Renal cortex interstitium (tissue), 15 donors: Measurements from ENCODE around the gene OSMR. TPM values are rescaled to one million over a fixed set of nuclear protein-coding genes. Genes with fewer than 3 reads are reported as not detected.

ENCODE experiments used
- DNase-seq, 11 donors: peaks; one replicate each; pipeline ENCODE4 v3.0.0-alpha.2; 2013; ENCODE audit warnings: low read depth in 9 of 11, low spot score in 4 of 11; ENCODE audit errors: extremely low read depth in 1 of 11
- long read RNA-seq, 16 experiments: transcript quantifications; one replicate each; lab custom pipeline, GENCODE V29; 2026
- polyA plus RNA-seq, 3 donors: library from polyadenylated mRNA; unstranded; fragments of 120-200 nt; gene quantifications; one replicate each; pipeline ENCODE4 v1.2.1, GENCODE V29; 2013; ENCODE audit not compliant: insufficient read length in 3 of 3

Gene OSMR
- polyA plus RNA-seq = 10 to 100 TPM in 1 of 3 donors, 1 to 10 TPM in 2; 7.9 to 11.0 (median 9.8) TPM
- long read RNA-seq, donor 1 = 0 reads
- long read RNA-seq, donor 2, full-length matches to known transcripts = 1 of 1 reads
- long read RNA-seq, donor 2, partial matches to known transcripts = 0 of 1 reads
- long read RNA-seq, donor 2, other reads (novel, unspliced or antisense) = 0 of 1 reads
- long read RNA-seq, donor 3 = 0 reads
- long read RNA-seq, donor 4 = 0 reads
- long read RNA-seq, donor 5 = 0 reads
- long read RNA-seq, donor 6 = 0 reads
- long read RNA-seq, donor 7 = 0 reads
- long read RNA-seq, donor 8 = 0 reads
- long read RNA-seq, donor 9 = 0 reads
- long read RNA-seq, donor 10 = 0 reads
- long read RNA-seq, donor 11 = 0 reads
- long read RNA-seq, donor 12 = 0 reads
- long read RNA-seq, donor 13 = 0 reads
- long read RNA-seq, donor 14 = 0 reads
- long read RNA-seq, donor 15 = 0 reads
- long read RNA-seq, donor 16 = 0 reads

- DNase-seq = peak; percentile 41 to 80 (median 59)
Measured at GRCh38 chr5:38845526-38846378, at the start of gene OSMR. OSMR (plus strand) TSS chr5:38846012; CDS start chr5:38869045, 23,033 bp downstream.

- no peak for DNase-seq
Measured at GRCh38 chr5:38796742-38797108, 49.1 kb upstream of the OSMR start.

GRCh38 chr5:38797838-38798237 is 48.0 kb upstream of the OSMR start:
- no peak for DNase-seq

- DNase-seq = no peak
Measured at GRCh38 chr5:38799556-38800377, 46.0 kb upstream of the OSMR start.

- DNase-seq = no peak
Measured at GRCh38 chr5:38800515-38800914, 45.3 kb upstream of the OSMR start.

GRCh38 chr5:38802125-38802524 is 43.7 kb upstream of the OSMR start:
- no peak for DNase-seq

- DNase-seq = no peak
Measured at GRCh38 chr5:38803246-38803645, 42.6 kb upstream of the OSMR start.

- DNase-seq = no peak
Measured at GRCh38 chr5:38806775-38807258, 39.0 kb upstream of the OSMR start.

- DNase-seq = peak in 1 of 11 donors; percentile 25
Measured at GRCh38 chr5:38807570-38808483, 38.0 kb upstream of the OSMR start.

- no peak for DNase-seq
Measured at GRCh38 chr5:38808666-38809343, 37.0 kb upstream of the OSMR start.

- DNase-seq = peak; percentile 77 to 95 (median 91)
Measured at GRCh38 chr5:38809388-38810359, 36.1 kb upstream of the OSMR start.

- no peak for DNase-seq
Measured at GRCh38 chr5:38814879-38815278, 30.9 kb upstream of the OSMR start.

- DNase-seq = peak in 1 of 11 donors; percentile 32
Measured at GRCh38 chr5:38816083-38817030, 29.5 kb upstream of the OSMR start.

GRCh38 chr5:38821679-38822078 is 24.1 kb upstream of the OSMR start:
- DNase-seq = no peak

GRCh38 chr5:38823503-38823902 is 22.3 kb upstream of the OSMR start:
- no peak for DNase-seq
